HL-60 (cell line): ENCODE results near the gene CCDC61.

Experiments
- DNase-seq, 2 experiments: peaks; one replicate each; pipeline ENCODE4 v3.0.0-alpha.2; 2010 to 2020; ENCODE audit warnings: low read depth in 1 of 2, low spot score in 1 of 2
- H3K27ac ChIP-seq: fragments of 250-450 bp; sonication (Bioruptor Pico); replicated peaks from 2 replicates; pipeline ENCODE4 v1.5.1; 2020; ENCODE audit warnings: mild to moderate bottlenecking, moderate library complexity
- H3K27me3 ChIP-seq: fragments of 250-450 bp; sonication (Bioruptor Pico); 2 replicates; pipeline ENCODE4 v1.5.1; 2021; ENCODE audit warnings: mild to moderate bottlenecking, moderate library complexity; ENCODE audit not compliant: insufficient read depth, poor library complexity, severe bottlenecking
- H3K4me3 ChIP-seq: replicated peaks from 2 replicates; pipeline ENCODE4 v1.5.1; 2011; ENCODE audit warnings: mild to moderate bottlenecking, control low read depth, low read length; ENCODE audit not compliant: insufficient read depth
- CTCF ChIP-seq: IDR thresholded peaks from one replicate; pipeline ENCODE4 v1.5.1; 2011; ENCODE audit warnings: low read length, control low read depth, inconsistent platforms; ENCODE audit not compliant: insufficient read depth
- GABPA ChIP-seq: IDR thresholded peaks from 2 replicates; pipeline ENCODE4 v1.6.1; 2012; ENCODE audit warnings: low read depth
- POLR2AphosphoS5 ChIP-seq: IDR thresholded peaks from 2 replicates; pipeline ENCODE4 v1.6.1; 2012; ENCODE audit warnings: low read depth
- SPI1 ChIP-seq: IDR thresholded peaks from 2 replicates; pipeline ENCODE4 v1.6.1; 2012; ENCODE audit warnings: low read depth, mild to moderate bottlenecking, borderline replicate concordance
- TF ChIP-seq, protein P1 (sequence below): IDR thresholded peaks from 2 replicates; pipeline ENCODE4 v1.6.1; 2012; ENCODE audit warnings: low read depth; ENCODE audit not compliant: insufficient replicate concordance

The CCDC61 gene

GRCh38 chr19:46014534-46014933 lies 19.3 kb downstream of the CCDC61 start:
- H3K27ac ChIP-seq, result no peak overlapping the region
- no peak overlapping the region for H3K4me3 ChIP-seq
- TF ChIP-seq SPI1, result no peak
- no peak for TF ChIP-seq GABPA
- no peaks in the 10 kb centered on the region for H3K27me3 ChIP-seq
- DNase-seq, result no peak

DNA sequence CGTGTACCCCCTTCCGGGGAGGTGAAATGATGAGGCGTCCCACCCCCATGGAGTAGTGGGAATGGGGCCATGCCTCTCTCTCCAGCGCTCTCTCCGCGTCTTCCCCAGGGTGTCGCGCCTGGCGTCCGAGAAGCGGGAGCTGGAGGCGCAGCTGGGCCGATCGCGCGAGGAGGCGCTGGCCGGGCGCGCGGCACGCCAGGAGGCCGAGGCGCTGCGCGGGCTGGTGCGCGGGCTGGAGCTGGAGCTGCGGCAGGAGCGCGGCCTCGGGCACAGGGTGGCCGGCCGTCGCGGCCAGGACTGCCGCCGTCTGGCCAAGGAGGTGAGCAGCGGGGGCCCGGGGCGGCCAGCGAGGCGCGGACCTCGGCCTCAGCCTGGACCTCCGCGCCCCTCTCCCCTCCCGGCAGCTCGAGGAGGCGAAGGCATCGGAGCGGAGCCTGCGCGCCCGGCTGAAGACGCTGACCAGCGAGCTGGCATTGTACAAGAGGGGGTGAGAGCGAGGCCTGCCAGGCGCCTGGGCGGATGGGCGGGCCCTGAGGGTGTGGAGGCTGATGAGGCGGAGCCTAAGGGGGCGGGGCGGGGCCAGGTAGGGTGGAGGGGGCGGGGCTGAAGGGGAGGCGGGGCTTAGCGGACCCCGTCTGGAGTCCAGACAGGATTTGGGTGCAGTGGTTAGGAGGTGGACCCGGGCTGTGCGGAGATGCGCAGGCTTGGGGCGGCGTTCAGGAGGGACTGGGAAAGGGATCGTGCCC lies 19.8 kb downstream of the CCDC61 start:
- no peak for DNase-seq
- Histone ChIP-seq H3K27me3 (no peaks in the 10 kb centered on the region), H3K27ac (no peak overlapping the region), H3K4me3 (no peak overlapping the region)
- TF ChIP-seq CTCF, result no peak
- TF ChIP-seq SPI1, result no peak
- TF ChIP-seq, protein P1, sequence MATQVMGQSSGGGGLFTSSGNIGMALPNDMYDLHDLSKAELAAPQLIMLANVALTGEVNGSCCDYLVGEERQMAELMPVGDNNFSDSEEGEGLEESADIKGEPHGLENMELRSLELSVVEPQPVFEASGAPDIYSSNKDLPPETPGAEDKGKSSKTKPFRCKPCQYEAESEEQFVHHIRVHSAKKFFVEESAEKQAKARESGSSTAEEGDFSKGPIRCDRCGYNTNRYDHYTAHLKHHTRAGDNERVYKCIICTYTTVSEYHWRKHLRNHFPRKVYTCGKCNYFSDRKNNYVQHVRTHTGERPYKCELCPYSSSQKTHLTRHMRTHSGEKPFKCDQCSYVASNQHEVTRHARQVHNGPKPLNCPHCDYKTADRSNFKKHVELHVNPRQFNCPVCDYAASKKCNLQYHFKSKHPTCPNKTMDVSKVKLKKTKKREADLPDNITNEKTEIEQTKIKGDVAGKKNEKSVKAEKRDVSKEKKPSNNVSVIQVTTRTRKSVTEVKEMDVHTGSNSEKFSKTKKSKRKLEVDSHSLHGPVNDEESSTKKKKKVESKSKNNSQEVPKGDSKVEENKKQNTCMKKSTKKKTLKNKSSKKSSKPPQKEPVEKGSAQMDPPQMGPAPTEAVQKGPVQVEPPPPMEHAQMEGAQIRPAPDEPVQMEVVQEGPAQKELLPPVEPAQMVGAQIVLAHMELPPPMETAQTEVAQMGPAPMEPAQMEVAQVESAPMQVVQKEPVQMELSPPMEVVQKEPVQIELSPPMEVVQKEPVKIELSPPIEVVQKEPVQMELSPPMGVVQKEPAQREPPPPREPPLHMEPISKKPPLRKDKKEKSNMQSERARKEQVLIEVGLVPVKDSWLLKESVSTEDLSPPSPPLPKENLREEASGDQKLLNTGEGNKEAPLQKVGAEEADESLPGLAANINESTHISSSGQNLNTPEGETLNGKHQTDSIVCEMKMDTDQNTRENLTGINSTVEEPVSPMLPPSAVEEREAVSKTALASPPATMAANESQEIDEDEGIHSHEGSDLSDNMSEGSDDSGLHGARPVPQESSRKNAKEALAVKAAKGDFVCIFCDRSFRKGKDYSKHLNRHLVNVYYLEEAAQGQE, result no peak
- TF ChIP-seq GABPA, result no peak
- TF ChIP-seq POLR2AphosphoS5, result no peak

- no peak overlapping the region for H3K4me3 ChIP-seq
- DNase-seq, result no peak
- no peak overlapping the region for H3K27ac ChIP-seq
- TF ChIP-seq GABPA, result no peak
- no peak for TF ChIP-seq CTCF
- no peaks in the 10 kb centered on the region for H3K27me3 ChIP-seq
Observed at GRCh38 chr19:46015687-46016425, 20.6 kb downstream of the CCDC61 start.

DNA sequence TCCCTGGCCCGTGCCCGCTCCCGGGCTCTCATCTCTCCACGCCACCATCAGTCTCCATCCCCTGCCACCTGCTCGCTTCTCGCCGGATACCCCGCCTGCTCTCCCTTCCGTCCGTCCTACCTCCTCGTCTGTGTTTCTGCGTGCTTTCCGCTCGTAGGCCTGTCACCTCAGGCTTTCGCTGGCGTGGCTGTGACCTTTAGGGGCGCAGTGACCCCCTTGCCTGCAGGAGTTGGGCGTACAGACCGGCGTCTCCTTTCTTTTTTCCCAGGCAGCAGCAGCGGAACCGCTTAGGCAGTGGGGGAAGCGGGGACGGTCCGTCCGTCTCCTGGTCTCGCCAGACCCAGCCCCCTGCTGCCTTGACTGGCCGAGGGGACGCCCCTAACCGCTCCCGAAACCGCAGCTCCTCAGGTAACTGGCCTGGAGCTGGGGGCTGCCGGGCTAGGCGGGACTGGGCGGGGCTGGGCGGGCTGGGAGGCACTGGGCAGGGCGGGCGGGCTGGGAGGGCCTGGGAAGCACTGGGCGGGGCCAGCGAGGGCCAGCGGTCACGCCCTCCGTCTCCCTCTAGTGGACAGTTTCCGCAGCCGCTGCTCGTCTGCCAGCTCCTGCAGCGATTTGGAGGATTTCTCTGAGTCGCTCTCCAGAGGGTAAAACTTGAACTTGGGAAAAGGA lies 21.3 kb downstream of the CCDC61 start:
- DNase-seq, result peak; percentile 45 to 69
- H3K27me3 ChIP-seq, result no peaks in the 10 kb centered on the region
- H3K4me3 ChIP-seq, result no peak overlapping the region
- H3K27ac ChIP-seq, result no peak overlapping the region
- TF ChIP-seq, protein P1, result no peak
- no peak for TF ChIP-seq GABPA
- no peak for TF ChIP-seq POLR2AphosphoS5
- peak; percentile 66 for TF ChIP-seq CTCF
- no peak for TF ChIP-seq SPI1
